ENCODE results near the gene SPARC.

GRCh38 chr5:151617841-151618710 lies 68.6 kb downstream of the SPARC start:
- TF ChIP-seq GATA3 (IDR thresholded peaks at IDR 0.05; ENCODE audit: low read depth, low read length) (no peak), GATA2 (IDR thresholded peaks at IDR 0.05; ENCODE audit: low read depth, low read length) (no peak)

Data from SH-SY5Y (cell line).